GM12878 (cell line): ENCODE data around the gene ANKAR.

Experiments used
- CREB1 ChIP-seq: IDR thresholded peaks from 2 replicates; pipeline ENCODE4 v1.6.1; 2012; ENCODE audit warnings: low read depth, mild to moderate bottlenecking, inconsistent platforms
- MTA3 ChIP-seq: IDR thresholded peaks from 2 replicates; pipeline ENCODE4 v1.6.1; 2012; ENCODE audit warnings: low read length, inconsistent platforms, borderline replicate concordance
- POLR2A ChIP-seq: IDR thresholded peaks from 2 replicates; pipeline ENCODE4 v1.6.1; 2011; ENCODE audit warnings: low read depth, mild to moderate bottlenecking, low read length
- POLR2AphosphoS5 ChIP-seq: IDR thresholded peaks from 2 replicates; pipeline ENCODE4 v1.6.1; 2011; ENCODE audit warnings: mild to moderate bottlenecking, low read length, inconsistent platforms
- RFX5 ChIP-seq: IDR thresholded peaks from 2 replicates; pipeline ENCODE4 v1.6.1; 2011; ENCODE audit warnings: low read depth, low read length, improper control_type of control experiment
- SMC3 ChIP-seq: IDR thresholded peaks from 2 replicates; pipeline ENCODE4 v1.6.1; 2011; ENCODE audit warnings: low read length, improper control_type of control experiment, borderline replicate concordance
- TBL1XR1 ChIP-seq: IDR thresholded peaks from 2 replicates; pipeline ENCODE4 v1.6.1; 2012; ENCODE audit warnings: low read depth, low read length, improper control_type of control experiment
- TF ChIP-seq, protein P1 (sequence below): IDR thresholded peaks from 2 replicates; pipeline ENCODE4 v1.6.1; 2011; ENCODE audit warnings: low read depth, mild to moderate bottlenecking, low read length, moderate library complexity, borderline replicate concordance; ENCODE audit errors: extremely low read depth
- TF ChIP-seq, protein P2 (sequence below): IDR thresholded peaks from 2 replicates; pipeline ENCODE4 v1.6.1; 2012; ENCODE audit warnings: low read depth, low read length, improper control_type of control experiment
- TF ChIP-seq, protein P3 (sequence below): fragments of 150-350 bp; IDR thresholded peaks from 2 replicates; pipeline ENCODE4 v1.6.1; 2016; ENCODE audit warnings: low read depth, low read length
- TF ChIP-seq, protein P4 (sequence below), 3 experiments: IDR thresholded peaks in 2 of 3; conservative IDR thresholded peaks in 1 of 3; 2 replicates each; pipeline ENCODE4 v1.5.1; 2011; ENCODE audit warnings: low read depth in 3 of 3, low read length in 3 of 3, mild to moderate bottlenecking in 3 of 3, control low read depth in 2 of 3, moderate library complexity in 2 of 3, inconsistent platforms in 1 of 3, mixed read lengths in 1 of 3; ENCODE audit not compliant: control insufficient read depth in 2 of 3, insufficient read depth in 1 of 3; ENCODE audit errors: extremely low read depth in 1 of 3

DNA sequence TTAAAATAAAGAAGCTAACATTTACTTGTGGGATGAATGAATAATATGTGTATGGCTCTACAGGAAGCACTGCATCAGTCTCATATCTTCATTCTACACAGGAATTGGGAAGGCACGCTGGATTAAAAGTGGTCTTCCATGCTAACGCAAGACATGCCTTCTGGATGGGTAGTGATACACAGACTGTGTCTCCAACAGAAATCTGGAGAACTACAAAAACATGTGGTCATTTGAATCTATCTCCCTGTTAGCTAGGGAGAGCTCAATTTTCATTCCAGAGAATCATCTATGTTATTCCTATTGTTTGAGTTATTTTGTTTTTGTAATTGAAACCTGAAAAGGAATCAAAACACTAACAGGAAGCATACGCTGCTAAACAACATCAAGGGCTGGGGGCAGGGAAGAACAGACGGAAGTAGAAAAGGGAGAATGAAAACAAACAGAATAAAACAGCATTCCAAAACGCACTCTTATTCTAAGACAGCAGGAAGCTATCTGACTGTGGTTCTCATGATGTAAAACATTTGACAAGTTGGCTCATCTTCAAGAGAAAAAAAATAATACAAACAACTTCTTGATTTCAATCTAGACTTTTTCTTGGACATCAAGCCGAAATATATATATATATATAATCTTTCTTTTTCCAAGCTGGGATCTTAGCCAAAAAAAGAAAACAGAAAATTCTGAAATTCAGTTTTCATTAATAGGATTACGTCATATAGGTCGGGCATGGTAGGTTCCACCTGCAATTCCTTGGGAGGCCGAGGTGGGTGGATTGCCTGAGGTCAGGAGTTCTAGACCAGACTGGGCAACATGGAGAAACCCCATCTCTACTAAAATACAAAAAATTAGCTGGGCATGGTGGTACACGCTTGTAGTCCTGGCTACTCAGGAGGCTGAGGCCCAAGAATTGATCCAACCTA is 44.7 kb upstream of the ANKAR start:
- TF ChIP-seq SMC3 (no peak), RFX5 (no peak), MTA3 (no peak), CREB1 (no peak), POLR2AphosphoS5 (no peak), TBL1XR1 (no peak), POLR2A (no peak)
- TF ChIP-seq, protein P1, sequence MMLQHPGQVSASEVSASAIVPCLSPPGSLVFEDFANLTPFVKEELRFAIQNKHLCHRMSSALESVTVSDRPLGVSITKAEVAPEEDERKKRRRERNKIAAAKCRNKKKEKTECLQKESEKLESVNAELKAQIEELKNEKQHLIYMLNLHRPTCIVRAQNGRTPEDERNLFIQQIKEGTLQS: no peak
- TF ChIP-seq, protein P2, sequence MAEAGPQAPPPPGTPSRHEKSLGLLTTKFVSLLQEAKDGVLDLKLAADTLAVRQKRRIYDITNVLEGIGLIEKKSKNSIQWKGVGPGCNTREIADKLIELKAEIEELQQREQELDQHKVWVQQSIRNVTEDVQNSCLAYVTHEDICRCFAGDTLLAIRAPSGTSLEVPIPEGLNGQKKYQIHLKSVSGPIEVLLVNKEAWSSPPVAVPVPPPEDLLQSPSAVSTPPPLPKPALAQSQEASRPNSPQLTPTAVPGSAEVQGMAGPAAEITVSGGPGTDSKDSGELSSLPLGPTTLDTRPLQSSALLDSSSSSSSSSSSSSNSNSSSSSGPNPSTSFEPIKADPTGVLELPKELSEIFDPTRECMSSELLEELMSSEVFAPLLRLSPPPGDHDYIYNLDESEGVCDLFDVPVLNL: no peak
- TF ChIP-seq, protein P3, sequence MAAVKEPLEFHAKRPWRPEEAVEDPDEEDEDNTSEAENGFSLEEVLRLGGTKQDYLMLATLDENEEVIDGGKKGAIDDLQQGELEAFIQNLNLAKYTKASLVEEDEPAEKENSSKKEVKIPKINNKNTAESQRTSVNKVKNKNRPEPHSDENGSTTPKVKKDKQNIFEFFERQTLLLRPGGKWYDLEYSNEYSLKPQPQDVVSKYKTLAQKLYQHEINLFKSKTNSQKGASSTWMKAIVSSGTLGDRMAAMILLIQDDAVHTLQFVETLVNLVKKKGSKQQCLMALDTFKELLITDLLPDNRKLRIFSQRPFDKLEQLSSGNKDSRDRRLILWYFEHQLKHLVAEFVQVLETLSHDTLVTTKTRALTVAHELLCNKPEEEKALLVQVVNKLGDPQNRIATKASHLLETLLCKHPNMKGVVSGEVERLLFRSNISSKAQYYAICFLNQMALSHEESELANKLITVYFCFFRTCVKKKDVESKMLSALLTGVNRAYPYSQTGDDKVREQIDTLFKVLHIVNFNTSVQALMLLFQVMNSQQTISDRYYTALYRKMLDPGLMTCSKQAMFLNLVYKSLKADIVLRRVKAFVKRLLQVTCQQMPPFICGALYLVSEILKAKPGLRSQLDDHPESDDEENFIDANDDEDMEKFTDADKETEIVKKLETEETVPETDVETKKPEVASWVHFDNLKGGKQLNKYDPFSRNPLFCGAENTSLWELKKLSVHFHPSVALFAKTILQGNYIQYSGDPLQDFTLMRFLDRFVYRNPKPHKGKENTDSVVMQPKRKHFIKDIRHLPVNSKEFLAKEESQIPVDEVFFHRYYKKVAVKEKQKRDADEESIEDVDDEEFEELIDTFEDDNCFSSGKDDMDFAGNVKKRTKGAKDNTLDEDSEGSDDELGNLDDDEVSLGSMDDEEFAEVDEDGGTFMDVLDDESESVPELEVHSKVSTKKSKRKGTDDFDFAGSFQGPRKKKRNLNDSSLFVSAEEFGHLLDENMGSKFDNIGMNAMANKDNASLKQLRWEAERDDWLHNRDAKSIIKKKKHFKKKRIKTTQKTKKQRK: no peak
- TF ChIP-seq, protein P4, sequence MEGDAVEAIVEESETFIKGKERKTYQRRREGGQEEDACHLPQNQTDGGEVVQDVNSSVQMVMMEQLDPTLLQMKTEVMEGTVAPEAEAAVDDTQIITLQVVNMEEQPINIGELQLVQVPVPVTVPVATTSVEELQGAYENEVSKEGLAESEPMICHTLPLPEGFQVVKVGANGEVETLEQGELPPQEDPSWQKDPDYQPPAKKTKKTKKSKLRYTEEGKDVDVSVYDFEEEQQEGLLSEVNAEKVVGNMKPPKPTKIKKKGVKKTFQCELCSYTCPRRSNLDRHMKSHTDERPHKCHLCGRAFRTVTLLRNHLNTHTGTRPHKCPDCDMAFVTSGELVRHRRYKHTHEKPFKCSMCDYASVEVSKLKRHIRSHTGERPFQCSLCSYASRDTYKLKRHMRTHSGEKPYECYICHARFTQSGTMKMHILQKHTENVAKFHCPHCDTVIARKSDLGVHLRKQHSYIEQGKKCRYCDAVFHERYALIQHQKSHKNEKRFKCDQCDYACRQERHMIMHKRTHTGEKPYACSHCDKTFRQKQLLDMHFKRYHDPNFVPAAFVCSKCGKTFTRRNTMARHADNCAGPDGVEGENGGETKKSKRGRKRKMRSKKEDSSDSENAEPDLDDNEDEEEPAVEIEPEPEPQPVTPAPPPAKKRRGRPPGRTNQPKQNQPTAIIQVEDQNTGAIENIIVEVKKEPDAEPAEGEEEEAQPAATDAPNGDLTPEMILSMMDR (IDR thresholded peaks at IDR 0.05 in 2 of 3, conservative IDR thresholded peaks at IDR 0.05 in 1 of 3; ENCODE audit: control insufficient read depth in 2 of 3, extremely low read depth in 1 of 3, insufficient read depth in 1 of 3, low read depth in 3 of 3, low read length in 3 of 3): no peak
